GOT3 (cell line): ENCODE results near the gene KRT9.
"Not testable (repeated sequence)": the region's sequence is repeated elsewhere in the genome, so short reads cannot be mapped to it uniquely, and the experiment has no call there.

Experiments used
- DNase-seq: peaks from one replicate; lab custom pipeline; 2025; ENCODE audit warnings: mixed read lengths; lab: John Stamatoyannopoulos, UW

The KRT9 gene, protein sequence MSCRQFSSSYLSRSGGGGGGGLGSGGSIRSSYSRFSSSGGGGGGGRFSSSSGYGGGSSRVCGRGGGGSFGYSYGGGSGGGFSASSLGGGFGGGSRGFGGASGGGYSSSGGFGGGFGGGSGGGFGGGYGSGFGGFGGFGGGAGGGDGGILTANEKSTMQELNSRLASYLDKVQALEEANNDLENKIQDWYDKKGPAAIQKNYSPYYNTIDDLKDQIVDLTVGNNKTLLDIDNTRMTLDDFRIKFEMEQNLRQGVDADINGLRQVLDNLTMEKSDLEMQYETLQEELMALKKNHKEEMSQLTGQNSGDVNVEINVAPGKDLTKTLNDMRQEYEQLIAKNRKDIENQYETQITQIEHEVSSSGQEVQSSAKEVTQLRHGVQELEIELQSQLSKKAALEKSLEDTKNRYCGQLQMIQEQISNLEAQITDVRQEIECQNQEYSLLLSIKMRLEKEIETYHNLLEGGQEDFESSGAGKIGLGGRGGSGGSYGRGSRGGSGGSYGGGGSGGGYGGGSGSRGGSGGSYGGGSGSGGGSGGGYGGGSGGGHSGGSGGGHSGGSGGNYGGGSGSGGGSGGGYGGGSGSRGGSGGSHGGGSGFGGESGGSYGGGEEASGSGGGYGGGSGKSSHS

DNA sequence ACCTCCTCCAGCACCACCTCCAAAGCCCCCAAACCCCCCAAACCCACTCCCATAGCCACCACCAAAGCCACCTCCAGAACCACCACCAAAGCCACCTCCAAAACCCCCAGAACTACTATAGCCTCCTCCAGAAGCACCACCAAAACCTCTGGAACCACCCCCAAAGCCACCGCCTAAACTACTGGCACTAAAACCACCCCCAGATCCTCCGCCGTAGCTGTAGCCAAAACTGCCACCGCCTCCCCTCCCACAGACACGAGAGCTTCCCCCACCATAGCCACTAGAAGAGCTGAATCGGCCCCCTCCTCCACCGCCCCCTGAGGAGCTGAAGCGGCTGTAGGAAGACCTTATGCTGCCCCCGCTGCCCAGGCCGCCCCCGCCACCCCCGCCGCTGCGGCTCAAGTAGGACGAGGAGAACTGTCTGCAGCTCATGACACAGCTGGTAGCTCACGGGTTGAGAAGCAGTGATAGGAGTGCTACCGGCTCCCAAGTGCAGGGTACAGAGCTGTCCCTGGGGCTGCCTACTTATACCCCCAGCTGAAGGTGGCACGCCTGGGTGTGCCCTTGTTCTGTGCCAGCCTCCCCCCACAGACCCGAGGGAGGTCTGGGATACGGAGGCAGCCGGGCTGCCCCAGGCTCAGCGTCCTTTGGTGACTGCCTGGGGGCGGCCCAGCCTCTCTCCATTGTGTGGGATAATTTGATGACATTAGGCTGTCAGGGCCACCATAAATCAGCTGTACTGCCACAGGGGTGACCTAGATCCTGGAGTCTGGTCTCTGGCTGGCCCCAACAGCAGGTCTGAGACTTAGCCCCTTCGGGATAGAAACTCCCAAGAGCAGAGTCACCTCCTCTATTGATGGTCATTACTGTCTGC, at the start of gene KRT9:
KRT9 (minus strand) TSS at position 499 of the 874 bp plus-strand sequence; CDS start at position 432, 67 bp downstream.
- no peak for DNase-seq

- DNase-seq = not testable (repeated sequence)
These were observed 49.6 kb upstream of the KRT9 start for GRCh38 chr17:41621435-41621817.

DNA sequence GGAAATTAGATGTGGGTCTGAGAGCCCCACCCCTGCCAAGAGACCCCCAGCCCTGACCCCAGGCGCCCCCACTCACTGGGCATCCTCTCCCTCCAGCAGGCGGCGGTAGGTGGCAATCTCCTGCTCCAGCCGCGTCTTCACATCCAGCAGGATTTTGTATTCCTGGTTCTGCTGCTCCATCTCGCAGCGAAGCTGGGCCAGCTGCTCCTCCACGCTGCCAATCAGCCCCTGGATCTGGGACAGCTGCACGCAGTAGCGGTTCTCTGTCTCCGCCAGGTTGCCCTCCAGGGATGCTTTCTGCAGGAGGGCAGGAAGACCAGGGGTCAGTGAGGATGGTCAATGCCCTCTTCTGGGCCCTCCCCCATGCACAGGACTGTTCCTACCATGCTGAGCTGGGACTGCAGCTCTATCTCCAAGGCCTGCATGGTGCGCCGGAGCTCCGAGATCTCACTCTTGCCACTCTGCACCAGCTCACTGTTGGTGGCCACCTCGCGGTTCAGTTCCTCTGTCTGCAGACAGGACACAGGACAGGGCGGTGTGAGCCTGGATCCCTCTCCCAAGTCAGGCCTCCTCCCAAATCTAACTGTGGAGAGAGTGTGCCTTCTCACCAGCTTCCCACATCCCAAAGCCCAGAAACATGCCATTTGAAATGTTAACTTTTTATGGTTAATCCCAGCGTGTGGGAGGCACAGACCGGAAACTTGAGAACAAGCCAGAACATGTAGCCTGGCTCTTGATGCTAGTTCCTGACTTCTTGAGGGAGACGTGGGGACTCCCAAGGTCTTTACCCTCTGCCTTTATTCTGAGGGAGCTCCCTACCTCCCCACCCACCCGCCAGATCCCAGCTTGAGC, 49.0 kb upstream of the KRT9 start:
- DNase-seq = no peak

- DNase-seq = not testable (repeated sequence)
These were observed 48.2 kb upstream of the KRT9 start for GRCh38 chr17:41619927-41620582.

DNA sequence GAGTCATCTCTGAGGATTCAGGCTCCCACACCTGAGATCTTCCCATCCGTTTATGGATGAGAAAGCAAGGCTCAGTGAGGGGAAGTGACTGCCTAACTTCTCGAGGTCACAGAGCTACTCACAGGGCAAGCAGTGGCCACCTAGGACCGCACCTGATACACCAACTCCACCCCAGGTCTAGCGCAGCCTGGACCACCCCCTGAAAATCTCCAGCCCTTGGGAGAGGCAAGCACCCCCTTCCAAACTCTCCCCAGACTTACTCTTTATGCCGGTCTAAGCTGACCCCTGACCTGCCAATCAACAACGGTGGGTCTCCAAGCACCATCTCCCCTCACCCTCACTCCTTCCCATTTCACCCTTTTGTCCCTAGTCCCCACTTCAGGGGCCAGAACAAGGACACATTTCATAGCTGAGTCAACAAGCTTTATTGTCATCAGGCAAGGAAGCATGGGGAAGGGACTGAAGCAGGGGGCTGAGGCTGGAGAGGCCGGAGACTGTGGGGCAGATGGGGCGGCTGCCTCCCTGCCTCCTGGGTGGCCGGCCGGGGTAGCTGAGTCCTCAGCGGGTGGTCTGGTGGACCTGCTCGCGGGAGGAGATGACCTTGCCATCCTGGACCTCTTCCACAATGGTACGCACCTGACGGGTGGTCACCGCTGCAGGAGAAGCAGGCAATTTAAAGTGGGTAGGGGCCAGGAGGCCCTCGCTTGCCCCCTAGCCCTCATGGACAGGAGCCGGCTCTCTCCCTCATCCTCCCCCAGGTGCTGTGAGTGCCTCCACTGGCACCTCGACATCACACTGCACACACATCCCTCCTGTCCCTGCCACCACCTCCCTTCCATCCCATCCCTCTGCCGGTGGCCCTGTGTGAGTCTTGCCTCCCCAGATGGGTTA, 47.4 kb upstream of the KRT9 start:
- no peak for DNase-seq

DNA sequence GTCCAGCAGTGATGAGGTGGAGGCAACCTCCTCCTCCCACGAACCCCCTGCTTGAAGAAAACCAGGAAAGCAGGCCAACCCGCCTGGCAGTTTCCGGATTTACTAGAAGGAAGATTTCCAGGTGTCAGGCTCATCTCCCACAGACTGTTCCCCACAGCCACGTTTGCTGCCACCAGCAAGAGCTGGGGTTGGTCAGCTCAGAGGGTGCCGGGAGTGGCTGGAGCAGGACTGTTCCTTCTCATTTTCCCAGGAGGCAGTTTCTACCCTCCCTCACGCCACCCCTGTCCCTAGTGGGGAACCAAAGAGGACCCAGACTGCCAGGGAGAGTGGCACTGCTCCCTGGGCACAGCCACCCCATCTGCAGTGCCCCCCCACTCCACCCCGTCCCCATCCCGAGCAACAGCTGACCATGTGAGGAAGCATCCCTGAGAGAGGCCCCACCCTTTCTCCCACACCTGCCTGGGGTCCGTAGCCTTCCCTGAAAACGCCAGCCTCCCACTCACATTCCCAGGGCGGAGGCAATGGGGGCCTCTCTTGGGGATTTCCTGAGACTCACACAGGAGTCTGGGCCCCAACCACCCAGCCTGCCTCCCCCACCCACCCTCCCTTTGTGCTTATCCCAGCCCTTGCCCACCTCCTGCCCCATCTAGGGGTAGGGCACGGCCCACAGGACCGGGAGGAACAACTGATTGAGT, 46.6 kb upstream of the KRT9 start:
- DNase-seq = no peak

GRCh38 chr17:41617698-41618097, 45.8 kb upstream of the KRT9 start:
- DNase-seq = no peak

DNA sequence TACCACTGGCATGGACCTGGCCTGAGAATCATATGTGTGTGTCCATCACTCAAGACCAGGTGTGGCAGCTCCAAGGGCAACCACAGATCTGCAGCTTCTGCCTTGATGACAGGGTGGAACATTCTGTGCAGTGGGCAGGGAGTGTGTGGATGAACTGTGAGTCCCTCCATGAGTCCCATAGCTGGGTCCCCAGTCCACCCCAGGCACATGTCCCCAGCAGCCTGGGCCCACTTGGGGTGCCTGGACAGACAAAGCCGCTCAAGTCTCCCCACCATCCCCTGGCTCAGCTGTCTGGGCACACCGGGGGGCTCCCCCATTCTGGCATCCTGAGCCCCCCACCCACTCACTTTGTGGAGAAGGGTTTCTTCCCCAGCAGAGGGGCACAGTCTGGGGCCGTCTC, 45.3 kb upstream of the KRT9 start:
- no peak for DNase-seq

- DNase-seq = not testable (repeated sequence)
These were observed 44.6 kb upstream of the KRT9 start for GRCh38 chr17:41616486-41616885.

DNA sequence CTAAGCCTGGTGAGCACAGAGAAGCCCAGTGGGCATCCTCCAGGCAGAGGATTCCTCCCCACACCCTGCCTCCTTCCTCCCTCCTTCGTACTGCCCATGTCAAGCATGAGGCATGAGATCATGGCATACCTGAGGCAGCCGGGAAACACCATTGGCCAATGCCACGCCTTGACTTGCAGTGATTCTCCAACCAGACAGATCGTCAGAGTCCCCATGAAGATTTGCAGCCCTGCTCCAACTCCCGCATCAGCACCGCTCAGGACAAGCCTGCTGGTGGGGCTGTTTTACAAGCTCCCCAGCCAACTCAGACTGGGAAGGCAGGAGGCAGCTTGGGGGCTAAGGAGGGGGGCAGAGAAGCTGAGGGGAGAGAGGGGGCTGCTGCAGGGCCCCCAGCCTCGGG, 43.6 kb upstream of the KRT9 start:
- DNase-seq = no peak

DNA sequence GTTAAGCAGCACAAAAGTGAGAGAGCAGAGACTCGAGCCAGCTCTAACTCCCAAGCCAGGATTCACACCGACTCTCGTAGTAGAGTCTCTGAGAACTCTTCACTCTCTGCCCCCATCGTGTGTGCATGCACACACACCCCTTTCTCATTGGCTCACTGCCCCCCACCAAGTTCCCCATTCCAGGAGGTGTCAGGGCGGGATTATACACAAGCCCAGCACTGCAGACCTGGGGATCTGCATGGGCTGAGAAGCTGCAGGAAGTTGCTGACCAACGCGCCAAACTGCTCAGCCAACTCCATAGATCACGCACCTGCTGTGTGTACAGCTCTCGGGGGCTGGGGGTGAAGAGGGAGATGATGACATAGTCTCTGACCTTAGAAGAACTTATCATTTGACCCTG, 42.9 kb upstream of the KRT9 start:
- DNase-seq = not testable (repeated sequence)

DNA sequence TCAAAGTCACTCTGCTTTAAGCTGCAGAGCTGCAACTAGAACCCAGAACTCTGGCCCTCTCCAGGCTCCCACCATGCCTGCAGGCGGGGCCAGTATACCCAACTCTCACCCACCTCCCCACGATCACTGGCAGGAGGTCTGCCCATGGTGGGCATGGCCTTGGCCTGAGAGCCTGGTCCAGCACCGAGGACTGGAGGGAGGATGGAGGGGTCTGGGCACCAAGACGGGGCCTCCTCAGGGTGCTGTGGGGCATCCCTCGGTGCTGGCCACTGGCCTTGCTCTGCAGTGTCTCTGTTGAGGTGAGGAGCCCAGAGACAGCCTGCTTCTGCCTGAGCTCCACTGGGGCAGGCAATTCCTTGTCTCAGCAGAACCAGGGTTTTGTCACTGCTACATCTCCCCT, 42.2 kb upstream of the KRT9 start:
- DNase-seq = no peak

- no peak for DNase-seq
These were observed 41.6 kb upstream of the KRT9 start for GRCh38 chr17:41613277-41614082.

DNA sequence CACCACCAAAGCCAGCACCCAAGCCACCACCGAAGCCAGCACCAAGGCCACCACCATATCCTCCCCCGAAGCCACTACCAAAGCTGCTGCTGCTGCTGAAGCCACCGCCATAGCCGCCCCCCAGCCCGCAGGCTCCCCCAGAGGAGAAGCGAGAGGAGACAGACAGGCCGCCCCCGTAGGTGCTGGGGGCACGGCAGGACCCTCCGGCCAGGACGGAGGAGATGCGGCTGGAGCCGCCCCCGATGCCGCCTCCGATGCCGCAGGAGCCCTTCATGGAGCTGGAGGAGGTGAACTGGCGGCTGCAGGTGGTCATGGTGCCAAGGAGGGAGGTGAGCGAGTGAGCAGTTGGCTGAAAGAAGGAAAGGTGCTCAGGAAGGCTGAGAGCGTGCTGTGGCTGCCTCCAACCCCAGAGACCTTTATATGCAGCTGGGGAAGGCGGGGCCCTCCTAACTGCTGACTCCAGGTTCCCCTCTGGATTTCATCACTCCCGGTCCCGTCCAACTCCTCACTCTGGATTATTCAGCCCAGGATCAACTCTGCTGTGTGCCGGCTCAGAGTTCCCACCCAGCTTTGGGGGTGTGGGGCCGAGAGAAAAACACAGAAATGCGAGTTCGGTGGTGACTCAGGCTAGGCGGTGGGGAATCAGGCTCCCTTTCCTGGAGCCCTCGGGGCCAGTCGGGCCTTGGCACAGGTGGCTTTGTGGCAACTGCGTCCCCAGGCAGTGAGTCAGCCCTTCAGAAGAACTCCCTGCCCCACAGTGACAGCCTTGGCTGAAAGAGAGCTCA, 40.7 kb upstream of the KRT9 start, which contains the start of gene KRT16:
KRT16 (minus strand) TSS at position 392 of the 785 bp plus-strand sequence; CDS start at position 313, 79 bp downstream.
- DNase-seq = peak; percentile 30

DNA sequence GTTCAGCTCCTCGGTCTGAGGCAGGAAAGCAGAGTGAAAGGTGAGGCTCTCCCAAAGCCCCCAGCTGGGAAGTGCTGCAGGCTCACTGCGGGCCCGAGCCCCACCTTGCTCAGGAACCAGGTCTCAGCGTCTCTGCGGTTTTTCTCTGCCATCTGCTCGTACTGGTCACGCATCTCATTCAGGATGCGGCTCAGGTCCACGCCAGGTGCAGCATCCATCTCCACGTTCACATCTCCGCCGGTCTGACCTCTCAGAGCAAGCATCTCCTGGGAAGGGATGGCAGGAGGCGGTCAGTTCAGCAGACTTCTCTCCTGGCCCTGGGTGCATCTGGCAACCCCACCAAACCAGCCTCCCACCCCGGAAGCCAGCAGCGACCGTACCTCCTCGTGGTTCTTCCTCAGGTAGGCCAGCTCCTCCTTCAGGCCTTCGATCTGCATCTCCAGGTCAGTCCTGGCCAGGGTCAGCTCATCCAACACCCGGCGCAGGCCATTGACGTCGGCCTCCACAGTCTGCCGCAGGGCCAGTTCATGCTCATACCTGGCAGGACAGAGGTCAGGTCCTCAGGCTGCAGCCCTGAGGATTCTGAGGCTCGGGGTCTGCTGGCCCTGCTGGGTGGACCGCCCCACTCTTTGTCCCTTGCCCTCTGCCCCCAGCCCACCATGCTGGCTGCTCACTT, 39.2 kb upstream of the KRT9 start:
- DNase-seq = no peak

DNA sequence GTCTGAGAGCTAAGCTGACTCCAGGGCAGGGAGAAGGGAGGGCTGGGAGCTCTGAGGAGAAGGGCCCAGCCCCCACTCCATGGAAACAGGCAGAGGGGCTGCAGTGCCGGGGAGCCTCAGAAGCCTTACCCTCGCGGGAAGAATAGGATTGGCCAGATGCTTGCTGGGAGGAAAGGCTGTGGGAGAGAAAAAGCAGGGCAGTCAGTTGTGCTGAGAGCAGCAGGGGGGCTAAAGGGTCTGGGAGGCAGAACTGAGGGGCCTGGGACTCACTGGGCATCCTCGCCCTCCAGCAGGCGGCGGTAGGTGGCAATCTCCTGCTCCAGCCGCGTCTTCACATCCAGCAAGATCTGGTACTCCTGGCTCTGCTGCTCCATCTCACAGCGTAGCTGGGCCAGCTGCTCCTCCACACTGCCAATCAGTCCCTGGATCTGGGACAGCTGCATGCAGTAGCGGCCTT, 38.2 kb upstream of the KRT9 start:
- not testable (repeated sequence) for DNase-seq

- DNase-seq = not testable (repeated sequence)
These were observed 35.1 kb upstream of the KRT9 start for GRCh38 chr17:41606930-41607329.
